NCI-H187 (cell line): ENCODE results near the gene CCDC142.
A peak's percentile ranks its signal among the peaks of the same experiment; 100 is the strongest.

Source experiments
- DNase-seq, 2 experiments: peaks; one replicate each; lab custom pipeline; 2025; lab: John Stamatoyannopoulos, UW

Gene CCDC142

DNA sequence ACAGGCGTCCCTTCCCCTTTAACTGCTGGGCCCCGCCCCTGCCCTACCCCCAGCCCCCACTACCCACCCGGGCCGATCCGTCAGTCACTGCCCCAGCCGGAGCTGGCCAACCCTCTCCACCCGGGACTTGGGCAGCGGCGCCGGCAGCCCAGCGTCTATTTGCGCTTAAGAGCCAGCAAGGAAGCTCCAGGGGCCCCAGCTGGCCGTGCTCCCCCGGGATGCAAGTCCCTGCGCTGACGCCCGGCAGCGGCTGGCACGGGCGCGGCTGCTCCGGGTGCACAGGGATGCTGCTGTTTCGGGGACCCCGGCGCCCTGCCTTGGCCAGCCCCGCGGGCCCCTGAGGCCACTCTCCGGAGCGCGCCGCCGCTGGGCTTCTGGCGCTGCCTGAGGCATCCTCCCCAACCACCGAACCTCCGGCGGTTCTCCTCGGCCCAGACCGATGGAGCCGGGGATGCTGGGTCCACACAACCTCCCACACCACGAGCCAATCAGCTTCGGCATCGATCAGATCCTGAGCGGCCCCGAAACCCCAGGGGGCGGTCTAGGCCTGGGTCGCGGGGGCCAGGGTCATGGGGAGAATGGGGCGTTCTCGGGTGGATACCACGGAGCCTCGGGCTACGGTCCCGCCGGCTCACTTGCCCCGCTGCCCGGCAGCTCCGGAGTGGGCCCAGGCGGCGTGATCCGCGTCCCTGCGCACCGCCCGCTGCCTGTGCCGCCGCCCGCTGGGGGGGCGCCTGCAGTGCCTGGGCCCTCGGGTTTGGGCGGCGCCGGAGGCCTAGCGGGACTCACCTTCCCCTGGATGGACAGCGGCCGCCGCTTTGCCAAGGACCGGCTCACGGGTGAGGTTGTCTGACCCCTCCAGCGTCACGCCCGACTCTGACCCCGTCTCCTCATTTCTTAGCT, 31.8 kb upstream of the CCDC142 start, which contains the start of gene TLX2:
Gene TLX2, plus strand, starts transcription at position 83 of the 903 bp plus-strand sequence. Its CDS starts 357 bp downstream, at position 440.
- no peak for DNase-seq

- no peak for DNase-seq
These were observed 31.0 kb upstream of the CCDC142 start for GRCh38 chr2:74513605-74514367.

DNA sequence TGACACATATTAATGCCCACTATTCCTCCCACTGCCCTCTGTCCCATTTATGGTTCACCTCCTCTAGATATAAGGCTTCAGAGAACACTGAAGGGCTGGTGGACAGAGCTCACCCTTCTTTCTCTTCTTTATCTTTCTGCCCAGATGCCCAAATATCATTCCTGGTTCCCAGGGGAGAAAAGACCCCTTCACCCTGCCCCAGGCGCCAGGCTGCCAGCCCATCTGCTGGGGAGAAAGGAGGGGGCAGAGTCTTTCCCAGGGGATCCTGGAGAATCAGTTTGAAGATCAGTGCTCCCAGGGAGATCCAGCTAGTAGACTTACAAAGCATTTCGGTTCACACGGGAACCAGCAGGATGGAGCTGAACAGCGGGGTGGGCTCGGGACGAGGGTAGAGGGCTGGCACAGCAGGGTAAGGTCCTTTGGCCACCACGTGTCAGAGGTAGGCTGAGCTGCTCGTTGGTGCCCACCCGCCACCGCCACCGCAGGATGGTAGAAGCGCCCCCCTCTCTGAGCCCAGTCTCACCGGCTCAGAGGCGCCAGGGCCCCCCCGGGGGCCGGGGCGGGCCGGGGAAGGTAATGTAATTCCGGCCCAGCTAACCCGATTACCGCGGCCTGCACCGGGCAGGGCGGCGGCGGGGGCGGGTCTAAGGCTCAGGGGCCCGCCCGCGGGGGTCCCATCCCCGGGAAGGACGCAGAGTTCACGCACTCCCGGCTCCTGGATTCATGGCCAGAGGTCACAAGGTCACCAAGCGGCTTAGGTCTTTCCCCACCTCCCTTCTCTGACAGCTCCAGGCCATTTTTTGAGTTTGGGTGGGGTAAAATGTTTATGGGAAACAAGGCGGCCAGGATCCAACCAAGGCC, 30.2 kb upstream of the CCDC142 start:
- DNase-seq: no peak

DNA sequence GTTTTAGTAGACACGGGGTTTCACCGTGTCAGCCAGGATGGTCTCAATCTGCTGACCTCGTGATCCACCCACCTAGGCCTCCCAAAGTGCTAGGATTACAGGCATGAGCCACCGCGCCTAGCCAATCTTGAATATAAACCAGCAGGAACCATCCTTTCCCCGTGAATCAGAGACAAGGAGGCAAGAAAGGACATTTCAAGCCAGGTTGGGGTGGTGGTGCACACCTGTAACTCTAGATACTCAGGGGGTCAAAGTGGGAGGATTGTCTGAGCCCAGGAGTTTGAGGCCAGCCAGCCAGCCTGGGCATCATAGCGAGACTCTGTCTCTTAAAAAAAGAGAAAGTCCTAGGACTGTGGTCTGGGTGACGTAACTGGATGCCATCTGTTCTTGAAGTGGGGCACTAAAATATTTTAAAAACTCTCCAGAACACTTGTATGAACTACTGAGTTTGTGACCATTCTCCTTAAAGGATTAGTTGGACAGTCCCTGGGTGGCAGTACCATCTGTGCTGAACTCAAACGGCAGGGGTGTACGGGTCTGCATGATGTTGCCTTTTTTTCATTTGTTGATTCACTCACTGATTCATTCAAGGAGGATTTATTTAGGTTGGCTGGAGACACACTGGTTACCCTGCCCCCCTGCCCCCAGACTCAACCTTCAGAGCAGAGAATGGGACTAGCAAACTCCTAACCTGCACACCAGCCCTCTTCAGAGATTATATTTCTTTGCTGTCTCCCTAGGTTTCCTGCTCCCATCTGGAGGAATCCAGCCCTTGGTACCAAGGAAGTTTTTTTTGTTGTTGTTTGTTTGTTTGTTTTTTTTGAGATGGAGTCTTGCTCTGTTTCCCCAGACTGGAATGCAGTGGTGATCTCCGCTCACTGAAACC, 28.5 kb upstream of the CCDC142 start:
- DNase-seq: no peak

DNA sequence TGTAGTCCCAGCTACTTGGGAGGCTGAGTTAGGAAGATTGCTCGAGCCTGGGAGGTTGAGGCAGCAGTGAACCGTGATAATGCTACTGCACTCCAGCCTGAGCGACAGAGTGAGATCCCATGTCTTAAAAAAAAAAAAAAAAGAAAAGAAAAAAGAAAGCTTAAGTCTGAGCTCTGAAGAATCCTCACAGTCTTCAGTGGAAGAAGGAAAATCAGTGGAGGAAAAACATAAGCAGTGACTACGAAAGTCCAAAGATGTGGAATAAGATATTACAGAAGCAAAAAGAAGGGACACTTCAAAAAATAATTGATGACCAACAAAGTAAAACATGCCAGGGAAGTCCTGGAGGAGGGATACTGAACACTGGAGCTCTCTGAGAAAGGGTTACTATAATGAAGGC, 27.5 kb upstream of the CCDC142 start:
- no peak for DNase-seq

DNA sequence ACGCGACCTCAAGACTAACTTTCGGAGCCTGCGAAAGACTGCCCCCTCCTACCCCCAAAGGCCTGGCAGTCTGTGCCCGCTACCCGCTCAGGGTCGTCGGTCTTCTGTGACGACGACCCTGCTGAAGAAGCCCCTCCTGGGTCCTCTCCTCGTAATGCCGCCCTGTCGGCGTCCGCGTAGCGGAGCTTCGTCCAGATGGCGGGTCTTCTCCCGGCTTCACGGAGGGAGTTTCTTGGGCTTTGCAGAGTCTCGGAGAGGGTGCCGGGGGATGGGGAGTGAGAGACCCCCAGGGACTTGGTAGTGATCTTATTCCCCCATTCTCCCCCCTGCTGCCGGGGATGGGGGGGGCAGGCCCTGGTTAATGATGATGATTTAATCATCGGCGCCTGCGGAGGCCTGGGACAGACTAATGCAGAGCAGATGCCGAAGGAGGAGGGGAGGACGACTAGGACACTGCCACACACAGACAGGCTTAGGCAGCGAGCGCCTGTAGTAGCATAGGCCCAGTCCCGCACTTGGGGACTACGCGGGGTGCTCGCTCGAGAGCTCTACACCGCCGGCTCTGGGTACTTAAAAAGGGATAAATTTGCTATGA, 25.2 kb upstream of the CCDC142 start:
- no peak for DNase-seq

- DNase-seq: peak; percentile 88 to 92
These were observed 24.5 kb upstream of the CCDC142 start, which contains the start of gene PCGF1 for GRCh38 chr2:74507145-74507925. Gene PCGF1, minus strand, starts transcription at chr2:74507695. Its CDS starts 27 bp downstream, at chr2:74507668.

GRCh38 chr2:74505448-74506246, 22.8 kb upstream of the CCDC142 start:
- no peak for DNase-seq

DNA sequence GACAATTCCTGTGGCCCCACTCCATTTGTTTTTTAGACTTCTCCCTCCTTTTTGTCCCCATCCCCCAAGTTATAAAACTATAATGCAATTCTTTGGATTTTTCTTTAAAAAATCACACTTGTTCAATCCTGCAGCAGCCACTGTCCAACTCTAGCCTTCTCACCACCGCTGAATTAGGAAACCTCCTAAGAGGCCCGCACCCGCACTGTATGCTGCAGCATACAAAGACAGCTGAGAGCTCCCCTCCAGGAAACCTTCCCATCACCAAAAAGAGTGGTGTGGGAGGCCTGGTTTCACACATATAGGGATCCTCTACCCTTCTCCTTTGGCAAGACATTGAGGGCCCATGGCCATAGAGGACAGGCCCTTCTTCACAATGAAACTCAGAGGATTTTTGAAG, 21.8 kb upstream of the CCDC142 start:
- DNase-seq: no peak

DNA sequence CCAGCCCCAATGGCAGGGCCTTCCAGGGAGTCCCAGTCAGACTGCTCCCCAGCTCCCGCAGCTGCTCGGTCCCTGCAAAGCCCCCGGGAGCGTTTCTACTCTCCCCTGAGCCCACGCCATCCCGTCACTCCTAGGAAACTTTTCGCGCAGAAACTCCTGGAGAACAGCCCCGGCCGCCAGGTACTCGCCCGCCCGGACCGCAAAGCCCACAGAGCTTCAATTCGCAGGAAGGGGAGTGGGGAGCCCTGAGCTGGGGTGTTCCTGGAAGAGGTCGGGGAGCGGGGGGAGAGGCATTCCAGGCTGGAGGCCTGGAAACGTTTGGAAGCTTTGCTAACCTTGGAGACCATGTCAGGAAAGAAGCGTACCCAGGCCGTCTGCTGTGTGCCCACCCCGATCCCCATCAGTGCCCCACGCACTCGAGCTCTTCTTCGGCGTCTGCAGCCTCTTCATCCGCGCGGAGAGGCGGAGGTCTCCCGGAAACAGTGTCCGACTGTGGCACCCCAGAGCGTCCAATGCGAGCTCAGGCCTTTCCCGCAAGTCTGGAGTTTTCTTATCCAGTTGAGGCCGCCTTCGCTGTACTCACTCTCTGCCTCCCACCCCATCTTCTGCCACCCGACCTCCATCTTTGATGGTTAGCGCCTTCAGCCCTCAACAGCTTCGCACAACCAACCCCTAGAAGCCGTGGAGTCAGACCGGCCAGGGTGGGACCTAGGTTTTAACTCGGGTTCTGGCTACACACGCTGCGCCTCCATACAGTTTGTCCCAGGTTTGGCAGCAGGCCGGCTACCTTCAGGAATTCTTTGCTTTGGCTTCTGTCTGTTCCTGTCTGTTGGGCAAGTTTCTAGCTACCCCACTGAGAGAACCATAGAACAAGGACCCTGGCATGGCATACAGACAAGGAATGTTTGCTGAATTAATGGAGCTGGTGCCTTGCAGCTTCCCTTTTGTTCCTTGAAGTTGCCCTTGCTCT, 21.0 kb upstream of the CCDC142 start:
- DNase-seq: no peak

DNA sequence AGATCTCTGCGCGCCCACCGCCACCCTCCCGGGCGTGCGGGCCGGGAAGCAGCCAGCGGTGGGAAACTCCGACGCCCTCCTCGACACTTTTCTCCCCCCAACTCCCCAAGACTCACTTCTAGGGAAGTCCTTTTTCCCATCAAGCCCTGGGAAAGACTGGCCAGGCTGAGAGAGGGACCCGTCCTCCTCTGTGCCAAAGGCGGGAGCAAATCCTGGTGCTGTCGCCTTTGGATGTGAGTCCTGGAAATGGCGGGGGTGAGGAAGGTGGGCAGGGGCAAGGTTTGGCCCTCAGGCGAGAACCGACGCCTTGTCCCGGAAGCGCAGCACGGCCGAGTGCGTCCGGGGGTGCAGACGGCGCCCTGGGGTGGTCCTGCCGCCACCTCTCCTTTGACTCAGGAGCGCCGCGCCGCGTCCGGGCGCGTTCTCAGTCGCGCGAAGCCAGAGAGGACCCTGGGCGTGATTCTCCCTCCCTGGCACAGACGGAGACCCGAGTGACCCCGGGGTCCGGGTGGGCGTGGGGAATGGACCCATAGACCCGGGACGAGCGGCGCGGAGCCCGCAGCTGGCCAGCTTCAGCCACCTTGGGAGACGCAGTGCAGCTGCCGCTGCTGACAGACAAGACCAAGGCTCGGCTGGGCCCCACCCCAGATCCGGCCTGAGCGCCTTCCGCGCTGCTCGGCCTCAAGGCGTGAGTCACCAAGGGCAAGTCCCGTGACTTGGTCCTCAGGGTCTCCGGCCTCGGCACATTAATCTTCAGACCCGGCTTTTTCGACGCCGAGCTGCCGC, 20.1 kb upstream of the CCDC142 start:
- DNase-seq: no peak

- no peak for DNase-seq
These were observed 19.4 kb upstream of the CCDC142 start for GRCh38 chr2:74502147-74502719.

- no peak for DNase-seq
These were observed 18.7 kb upstream of the CCDC142 start for GRCh38 chr2:74501335-74502071.

GRCh38 chr2:74500578-74500946, 17.8 kb upstream of the CCDC142 start:
- DNase-seq: no peak

DNA sequence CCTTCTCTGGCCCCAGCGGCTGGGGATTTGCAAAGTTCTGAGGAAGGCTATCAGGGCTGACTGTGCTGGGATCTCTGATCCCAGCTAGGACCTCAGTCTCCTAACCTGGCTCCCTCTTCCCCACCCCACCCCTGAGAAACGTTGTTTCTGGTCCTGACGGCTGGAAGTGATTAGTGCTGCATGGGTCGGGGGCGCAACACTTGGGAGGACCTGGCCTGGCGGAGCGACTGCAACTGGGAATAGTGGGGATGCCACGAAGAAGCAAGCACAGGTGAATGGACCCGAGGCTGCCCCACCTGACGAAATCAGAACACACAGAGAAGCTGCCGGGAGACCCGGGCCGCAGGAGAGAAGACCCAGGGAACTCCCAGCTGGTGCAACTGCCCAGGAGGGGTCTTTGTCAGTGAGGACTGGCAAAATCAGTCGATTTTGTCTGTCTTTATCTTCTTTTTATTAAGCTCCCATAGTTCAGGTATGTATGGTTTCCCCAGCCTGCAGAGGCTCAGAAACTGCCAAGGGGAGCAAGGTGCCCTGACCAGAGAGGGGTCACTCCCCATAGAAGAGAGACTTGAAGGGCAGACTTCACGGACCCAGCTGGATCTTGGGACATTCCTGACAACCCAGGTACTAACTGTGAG, 17.3 kb upstream of the CCDC142 start:
- no peak for DNase-seq
